Body of pancreas (tissue), 4 donors: ENCODE results near the gene WDR33. TPM values are rescaled to one million over a fixed set of nuclear protein-coding genes. Genes with fewer than 3 reads are reported as not detected.

Source experiments
- ATAC-seq: fragments of 150-250 bp; one replicate; pipeline ENCODE4 v1.9.1; 2016
- DNase-seq, 4 donors: peaks; one replicate each; pipeline ENCODE4 v3.0.0-alpha.2; 2019
- H3K27ac ChIP-seq, 4 donors: fragments of 200-600 bp; sonication (generic); 1 replicate in 3 of 4; 2 replicates in 1 of 4; pipeline versions ENCODE4 v1.5.1 to v1.6.1; 2016 to 2019; ENCODE audit warnings: mild to moderate bottlenecking in 1 of 4, mixed read lengths in 1 of 4, moderate library complexity in 1 of 4
- H3K27me3 ChIP-seq, 2 donors: fragments of 200-600 bp; sonication (generic); one replicate each; pipeline ENCODE4 v1.6.0; 2016; ENCODE audit warnings: mild to moderate bottlenecking in 1 of 2
- H3K36me3 ChIP-seq, 2 donors: fragments of 200-600 bp; sonication (generic); replicated peaks in 1 of 2; 2 replicates each; pipeline ENCODE4 v1.5.1; 2016; ENCODE audit warnings: low read depth in 2 of 2; ENCODE audit not compliant: insufficient read depth in 1 of 2
- H3K4me1 ChIP-seq: fragments of 200-600 bp; sonication (generic); one replicate; pipeline ENCODE4 v1.6.0; 2016
- H3K4me3 ChIP-seq, 2 donors: fragments of 200-600 bp; sonication (generic); 1 replicate in 1 of 2; 2 replicates in 1 of 2; pipeline ENCODE4 v1.5.1; 2016 to 2019
- H3K9me3 ChIP-seq, 3 donors: fragments of 200-600 bp; sonication (generic); 1 replicate in 2 of 3; 2 replicates in 1 of 3; pipeline ENCODE4 v1.5.1; 2016
- CTCF ChIP-seq, 7 experiments: fragments of 450-650 bp in 4 of 7; fragments of 200-600 bp in 3 of 7; sonication (generic) in 3 of 7; IDR thresholded peaks; one replicate each; pipeline ENCODE4 v1.5.1; 2016 to 2019; ENCODE audit warnings: antibody characterized with exemption in 7 of 7
- POLR2A ChIP-seq, 3 donors: fragments of 450-650 bp; IDR thresholded peaks; one replicate each; pipeline ENCODE4 v1.6.1; 2016; ENCODE audit warnings: antibody characterized with exemption in 3 of 3, mild to moderate bottlenecking in 2 of 3
- WGBS, 2 donors: methylation state at CpG; one replicate each; pipeline ENCODE4 v1.1.5; 2017; 5-methylcytosine and 5-hydroxymethylcytosine counted together
- intact Hi-C: fragments of 100-400 bp; cut with DNase I; formaldehyde crosslinking; loops from one replicate; pipeline ENCODE4 v1.15.1; 2023
- total RNA-seq, 2 donors: library from RNA; depleted of rRNA; stranded (reverse); fragments of >200 nt; gene quantifications; one replicate each; pipeline ENCODE4 v1.1.0, GENCODE V29; 2016

Gene WDR33
- total RNA-seq, 2 donors from 2014 or later = 31.6 to 37.1 TPM

- Histone ChIP-seq H3K9me3 (no peaks in the 10 kb centered on the region), H3K4me3 (no peak overlapping the region), H3K36me3 (peaks cover 0 to 13% of the 10 kb centered on the region in 2 donors), H3K27ac (no peak overlapping the region), H3K27me3 (no peaks in the 10 kb centered on the region), H3K4me1 (peaks cover 37% of the 10 kb centered on the region)
- ATAC-seq (no peak), DNase-seq (no peak)
- intact Hi-C loops = no loop called here
- TF ChIP-seq POLR2A (IDR thresholded peaks at IDR 0.05) (no peak), CTCF (IDR thresholded peaks at IDR 0.05) (no peak)
- 78 to 86% methylated on average over 5 of the region's 5 CpGs for WGBS, 2 donors
These were observed 105.4 kb downstream of the WDR33 start for GRCh38 chr2:127705391-127706065.

- H3K27ac ChIP-seq = no peak overlapping the region
- no peaks in the 10 kb centered on the region for H3K27me3 ChIP-seq
- H3K4me1 ChIP-seq = peaks cover 41% of the 10 kb centered on the region
- no peak overlapping the region for H3K4me3 ChIP-seq
- no peaks in the 10 kb centered on the region for H3K9me3 ChIP-seq
- H3K36me3 ChIP-seq = peaks cover 0 to 13% of the 10 kb centered on the region in 2 donors
- intact Hi-C loops = no loop called here
- no peak for TF ChIP-seq POLR2A (IDR thresholded peaks at IDR 0.05)
- no peak for TF ChIP-seq CTCF (IDR thresholded peaks at IDR 0.05)
- WGBS, 2 donors = 72 to 80% methylated on average over 5 of the region's 5 CpGs
- DNase-seq (no peak), ATAC-seq (no peak)
These were observed 106.2 kb downstream of the WDR33 start for GRCh38 chr2:127704641-127705390.

GRCh38 chr2:127703282-127703681, 107.7 kb downstream of the WDR33 start:
- Histone ChIP-seq H3K9me3 (no peaks in the 10 kb centered on the region), H3K27me3 (no peaks in the 10 kb centered on the region), H3K4me3 (no peak overlapping the region), H3K4me1 (peaks cover 41% of the 10 kb centered on the region), H3K27ac (no peak overlapping the region), H3K36me3 (peaks cover 0 to 2% of the 10 kb centered on the region in 2 donors)
- 92 to 96% methylated on average over 5 of the region's 5 CpGs for whole genome bisulfite sequencing, 2 donors
- DNase-seq (no peak), ATAC-seq (no peak)
- TF ChIP-seq CTCF (IDR thresholded peaks at IDR 0.05) (no peak), POLR2A (IDR thresholded peaks at IDR 0.05) (no peak)
- intact Hi-C loops = no loop called here

- Histone ChIP-seq H3K36me3 (no peaks in the 10 kb centered on the region), H3K4me1 (peaks cover 41% of the 10 kb centered on the region), H3K9me3 (no peaks in the 10 kb centered on the region), H3K27me3 (no peaks in the 10 kb centered on the region), H3K4me3 (no peak overlapping the region), H3K27ac (peak overlapping the region; percentile 92 to 98 (median 94))
- ATAC-seq (no peak), DNase-seq (no peak)
- no peak for TF ChIP-seq POLR2A (IDR thresholded peaks at IDR 0.05)
- no peak for TF ChIP-seq CTCF (IDR thresholded peaks at IDR 0.05)
- intact Hi-C loops = no loop called here
- WGBS, 2 donors = 67 to 74% methylated on average over 19 of the region's 19 CpGs
These were observed 108.5 kb downstream of the WDR33 start for GRCh38 chr2:127702395-127703009.
